Endothelial cell of umbilical vein (primary cell): Measurements from ENCODE around the gene FAM168A.

Experiments
- CTCF ChIP-seq, 2 donors: IDR thresholded peaks; 1 replicate in 1 of 2; 2 replicates in 1 of 2; pipeline ENCODE4 v1.5.1; 2011; ENCODE audit warnings: low read length in 2 of 2, mild to moderate bottlenecking in 2 of 2, moderate library complexity in 2 of 2, control low read depth in 1 of 2, inconsistent platforms in 1 of 2, low read depth in 1 of 2; ENCODE audit not compliant: insufficient read depth in 1 of 2; ENCODE audit errors: extremely low read depth in 1 of 2
- JUN ChIP-seq: IDR thresholded peaks from 2 replicates; pipeline ENCODE4 v1.6.1; 2011; ENCODE audit warnings: borderline replicate concordance, low read depth; ENCODE audit not compliant: insufficient read length, insufficient read depth
- POLR2A ChIP-seq: IDR thresholded peaks from 2 replicates; pipeline ENCODE4 v1.6.1; 2012; ENCODE audit warnings: low read depth, mild to moderate bottlenecking, control low read depth, low read length

GRCh38 chr11:73576185-73576614 lies 21.7 kb downstream of the FAM168A start:
- TF ChIP-seq POLR2A (no peak), JUN (no peak), CTCF (IDR thresholded peaks at IDR 0.05; ENCODE audit: extremely low read depth in 1 of 2, insufficient read depth in 1 of 2, low read depth in 1 of 2, low read length in 2 of 2) (no peak)
